Loucy (cell line): ENCODE measurements around the gene SP110.

Experiments
- H2AFZ ChIP-seq: fragments of 200-600 bp; sonication (generic); 2 replicates; pipeline ENCODE4 v1.6.0; 2016; ENCODE audit warnings: antibody characterized with exemption, mild to moderate bottlenecking, low read length, moderate library complexity
- H3F3A ChIP-seq: fragments of 200-600 bp; 2 replicates; pipeline ENCODE4 v1.6.0; 2016; ENCODE audit warnings: antibody characterized with exemption, low read depth, mild to moderate bottlenecking
- H3K27me3 ChIP-seq: fragments of 200-600 bp; sonication (generic); 2 replicates; pipeline ENCODE4 v1.6.1; 2014; ENCODE audit warnings: low read length, mild to moderate bottlenecking; ENCODE audit not compliant: insufficient read depth, poor library complexity, severe bottlenecking
- H3K36me3 ChIP-seq: fragments of 200-600 bp; sonication (generic); 2 replicates; pipeline ENCODE4 v1.6.1; 2016; ENCODE audit warnings: low read length; ENCODE audit not compliant: insufficient read depth
- H3K4me1 ChIP-seq: fragments of 200-600 bp; sonication (generic); 2 replicates; pipeline ENCODE4 v1.5.1; 2014; ENCODE audit warnings: low read length, mild to moderate bottlenecking; ENCODE audit not compliant: insufficient read depth, poor library complexity, severe bottlenecking
- H3K4me2 ChIP-seq: fragments of 200-600 bp; sonication (generic); 2 replicates; pipeline ENCODE4 v1.6.0; 2014; ENCODE audit warnings: antibody characterized with exemption, low read length, low read depth, mild to moderate bottlenecking; ENCODE audit not compliant: poor library complexity, severe bottlenecking
- H3K4me3 ChIP-seq: fragments of 200-600 bp; sonication (generic); 2 replicates; pipeline ENCODE4 v1.5.1; 2014; ENCODE audit warnings: low read length, mild to moderate bottlenecking, mixed read lengths; ENCODE audit not compliant: poor library complexity, severe bottlenecking
- H3K79me2 ChIP-seq: fragments of 200-600 bp; sonication (generic); 2 replicates; pipeline ENCODE4 v1.6.1; 2014; ENCODE audit warnings: low read length; ENCODE audit not compliant: insufficient read depth
- H3K9ac ChIP-seq: fragments of 200-600 bp; sonication (generic); 2 replicates; pipeline ENCODE4 v1.6.0; 2014; ENCODE audit warnings: mild to moderate bottlenecking, low read depth, low read length, moderate library complexity; ENCODE audit not compliant: poor library complexity, severe bottlenecking
- H3K9me2 ChIP-seq: fragments of 200-600 bp; sonication (generic); replicated peaks from 2 replicates; pipeline ENCODE4 v1.6.1; 2016; ENCODE audit warnings: low read depth, low read length, mixed read lengths
- H3K9me3 ChIP-seq: fragments of 200-600 bp; sonication (generic); 2 replicates; pipeline ENCODE4 v1.6.1; 2014; ENCODE audit warnings: mild to moderate bottlenecking, antibody characterized with exemption, low read length, low read depth; ENCODE audit not compliant: insufficient read depth
- H4K20me1 ChIP-seq: fragments of 200-600 bp; sonication (generic); 2 replicates; pipeline ENCODE4 v1.6.0; 2014; ENCODE audit warnings: antibody characterized with exemption, low read length, mild to moderate bottlenecking; ENCODE audit not compliant: insufficient read depth, poor library complexity, severe bottlenecking
- CTCF ChIP-seq: fragments of 200-600 bp; sonication (generic); conservative IDR thresholded peaks from 2 replicates; pipeline ENCODE4 v1.5.1; 2014; ENCODE audit warnings: mild to moderate bottlenecking, antibody characterized with exemption, low read length
- EZH2phosphoT487 ChIP-seq: fragments of 200-600 bp; IDR thresholded peaks from 2 replicates; pipeline ENCODE4 v1.6.1; 2018; ENCODE audit warnings: antibody characterized with exemption, mild to moderate bottlenecking, moderate library complexity, borderline replicate concordance

Gene SP110

GRCh38 chr2:230156782-230157699 is 62.7 kb downstream of the SP110 start:
- H2AFZ ChIP-seq: no peak overlapping the region
- no peaks in the 10 kb centered on the region for H3K9me2 ChIP-seq
- no peaks in the 10 kb centered on the region for H3K4me1 ChIP-seq
- H3F3A ChIP-seq: no peaks in the 10 kb centered on the region
- H3K27me3 ChIP-seq: no peaks in the 10 kb centered on the region
- H3K4me2 ChIP-seq: no peak overlapping the region
- no peak overlapping the region for H3K9ac ChIP-seq
- H3K36me3 ChIP-seq: no peaks in the 10 kb centered on the region
- TF ChIP-seq CTCF (no peak), EZH2phosphoT487 (no peak)
- no peaks in the 10 kb centered on the region for H3K9me3 ChIP-seq
- H3K4me3 ChIP-seq: no peak overlapping the region
- H3K79me2 ChIP-seq: no peaks in the 10 kb centered on the region
- no peaks in the 10 kb centered on the region for H4K20me1 ChIP-seq

DNA sequence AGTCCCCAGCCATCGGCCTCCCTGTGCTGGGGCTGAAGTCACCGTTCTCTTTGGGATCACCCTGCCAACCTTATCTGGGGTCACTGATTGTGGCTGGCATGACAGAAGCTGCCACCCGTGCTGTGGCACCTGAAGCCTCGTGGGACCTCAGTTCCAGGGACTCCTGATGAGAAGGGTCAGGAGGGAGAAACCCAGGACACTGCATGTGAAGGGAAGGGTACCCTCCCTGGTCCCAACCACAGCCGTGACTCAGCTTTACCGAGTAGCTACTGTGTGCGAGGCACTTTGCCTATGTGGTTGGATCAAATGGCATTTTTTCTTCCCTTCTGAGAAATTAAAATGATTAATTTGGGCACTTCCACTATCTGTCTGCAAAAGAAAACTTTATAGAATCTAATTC is 64.4 kb downstream of the SP110 start:
- Histone ChIP-seq H3K4me1 (no peaks in the 10 kb centered on the region), H2AFZ (no peak overlapping the region), H3K9ac (no peak overlapping the region), H3K27me3 (no peaks in the 10 kb centered on the region), H4K20me1 (no peaks in the 10 kb centered on the region), H3K9me3 (no peaks in the 10 kb centered on the region), H3F3A (no peaks in the 10 kb centered on the region), H3K36me3 (no peaks in the 10 kb centered on the region), H3K4me3 (no peak overlapping the region), H3K79me2 (no peaks in the 10 kb centered on the region), H3K9me2 (no peaks in the 10 kb centered on the region), H3K4me2 (no peak overlapping the region)
- no peak for TF ChIP-seq EZH2phosphoT487
- TF ChIP-seq CTCF: no peak

- no peak for TF ChIP-seq CTCF
- no peak for TF ChIP-seq EZH2phosphoT487
- H3K4me1 ChIP-seq: no peaks in the 10 kb centered on the region
- H3K36me3 ChIP-seq: no peaks in the 10 kb centered on the region
- H3K79me2 ChIP-seq: no peaks in the 10 kb centered on the region
- no peaks in the 10 kb centered on the region for H4K20me1 ChIP-seq
- no peaks in the 10 kb centered on the region for H3K9me2 ChIP-seq
- no peaks in the 10 kb centered on the region for H3K27me3 ChIP-seq
- no peak overlapping the region for H2AFZ ChIP-seq
- H3K4me2 ChIP-seq: no peak overlapping the region
- no peak overlapping the region for H3K9ac ChIP-seq
- H3F3A ChIP-seq: no peaks in the 10 kb centered on the region
- H3K4me3 ChIP-seq: no peak overlapping the region
- H3K9me3 ChIP-seq: no peaks in the 10 kb centered on the region
Measured at GRCh38 chr2:230153390-230153976, 66.3 kb downstream of the SP110 start.
